OCI-LY7 (cell line): ENCODE measurements around the gene MYO1B. TPM values are rescaled to one million over a fixed set of nuclear protein-coding genes. Genes with fewer than 3 reads are reported as not detected.

Experiments used
- BruUV-seq: library from RNA; stranded (reverse); fragments of 400-500 nt; replicated peaks from 2 replicates; lab custom pipeline; 2021; lab: Mats Ljungman, UMichigan
- CTCF ChIA-PET: fragments of 300-600 bp; sonication (Branson Sonifier 250); formaldehyde crosslinking; loops from one replicate; lab custom pipeline; 2022; ENCODE audit warnings: antibody characterized with exemption; ENCODE audit not compliant: unreplicated experiment; lab: Charles Lee
- POLR2A ChIA-PET: fragments of 300-600 bp; sonication (Branson Sonifier 250); formaldehyde crosslinking; loops from one replicate; lab custom pipeline; 2022; ENCODE audit warnings: antibody characterized with exemption; lab: Charles Lee
- DNase-seq: peaks from one replicate; pipeline ENCODE4 v3.0.0-alpha.2; 2015; ENCODE audit warnings: low spot score
- H2AFZ ChIP-seq: fragments of 200-600 bp; sonication (generic), shearing (Covaris generic); 2 replicates; pipeline ENCODE4 v1.6.1; 2014; ENCODE audit warnings: mild to moderate bottlenecking, antibody characterized with exemption, low read length, moderate library complexity
- H3K27ac ChIP-seq: fragments of 200-600 bp; sonication (generic); 2 replicates; pipeline ENCODE4 v1.5.1; 2014; ENCODE audit warnings: mixed run types, low read depth, mild to moderate bottlenecking, moderate library complexity, low read length, inconsistent platforms; ENCODE audit not compliant: poor library complexity, severe bottlenecking
- H3K36me3 ChIP-seq: fragments of 200-600 bp; sonication (generic); 2 replicates; pipeline ENCODE4 v1.6.1; 2014; ENCODE audit warnings: mild to moderate bottlenecking, antibody characterized with exemption, low read length, moderate library complexity, mixed read lengths; ENCODE audit not compliant: insufficient read depth
- H3K4me1 ChIP-seq: fragments of 200-600 bp; sonication (generic); 2 replicates; pipeline ENCODE4 v1.5.1; 2014; ENCODE audit warnings: mild to moderate bottlenecking, low read length; ENCODE audit not compliant: insufficient read depth, poor library complexity, severe bottlenecking
- H3K4me2 ChIP-seq: fragments of 200-600 bp; sonication (generic); 2 replicates; pipeline ENCODE4 v1.6.1; 2014; ENCODE audit warnings: mild to moderate bottlenecking, low read length
- H3K4me3 ChIP-seq: fragments of 200-600 bp; sonication (generic); 2 replicates; pipeline ENCODE4 v1.5.1; 2014; ENCODE audit warnings: mild to moderate bottlenecking, low read depth, low read length; ENCODE audit not compliant: poor library complexity, severe bottlenecking
- H3K79me2 ChIP-seq: fragments of 200-600 bp; sonication (generic); 2 replicates; pipeline ENCODE4 v1.6.1; 2016; ENCODE audit warnings: low read depth, mild to moderate bottlenecking, low read length, moderate library complexity, mixed read lengths; ENCODE audit not compliant: insufficient read depth
- H3K9me2 ChIP-seq: fragments of 200-600 bp; sonication (generic); 2 replicates; pipeline ENCODE4 v1.6.1; 2016; ENCODE audit warnings: mild to moderate bottlenecking, low read length, mixed read lengths; ENCODE audit not compliant: insufficient read depth
- H3K9me3 ChIP-seq: fragments of 200-600 bp; sonication (generic); 2 replicates; pipeline ENCODE4 v1.6.1; 2014; ENCODE audit warnings: mild to moderate bottlenecking, mixed run types, low read length, mixed read lengths
- H4K20me1 ChIP-seq: fragments of 200-600 bp; sonication (generic); 2 replicates; pipeline ENCODE4 v1.6.1; 2014; ENCODE audit warnings: mild to moderate bottlenecking, antibody characterized with exemption, low read length, moderate library complexity, mixed read lengths; ENCODE audit not compliant: insufficient read depth
- EZH2phosphoT487 ChIP-seq: fragments of 200-600 bp; sonication (generic); IDR thresholded peaks from 2 replicates; pipeline ENCODE4 v1.6.1; 2018; ENCODE audit warnings: low read depth, borderline replicate concordance, mild to moderate bottlenecking, mixed run types, antibody characterized with exemption, low read length, moderate library complexity, mixed read lengths
- intact Hi-C: fragments of 100-400 bp; cut with micrococcal nuclease; formaldehyde crosslinking; loops from one replicate; pipeline ENCODE4 v1.10.0; 2022; ENCODE audit not compliant: unreplicated experiment
- total RNA-seq, 2 experiments: library from RNA; depleted of rRNA in 1 of 2; stranded (reverse); fragments of >200 nt in 1 of 2; shearing (Covaris generic) in 1 of 2; gene quantifications; 2 replicates each; pipeline ENCODE4 v1.2.3, GENCODE V29; 2014 to 2022
- TF ChIP-seq, protein P1 (sequence below): fragments of 200-600 bp; sonication (generic); conservative IDR thresholded peaks from 2 replicates; pipeline ENCODE4 v1.5.1; 2014; ENCODE audit warnings: mild to moderate bottlenecking, antibody characterized with exemption, low read length, moderate library complexity, mixed read lengths

MYO1B gene
- total RNA-seq, 2 experiments from 2014 or later = not detected

DNA sequence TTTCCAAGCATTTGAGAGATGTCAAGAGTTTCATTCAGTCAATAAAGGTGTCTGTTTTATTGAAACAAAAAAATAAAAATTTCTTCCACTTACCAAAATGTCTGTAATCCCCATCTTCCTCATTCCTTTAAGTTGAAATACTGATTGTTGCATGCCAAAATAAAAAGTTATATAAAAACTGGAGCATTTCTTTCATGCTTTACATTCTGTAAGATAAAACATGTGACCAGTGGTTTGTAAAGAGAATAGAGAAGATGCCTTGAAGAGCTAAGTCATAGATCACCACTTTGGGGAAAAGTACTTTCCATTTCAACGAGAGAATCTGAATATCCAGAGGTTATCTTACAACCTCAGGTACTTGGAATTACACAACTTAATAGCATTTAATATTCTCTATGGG lies 35.9 kb upstream of the MYO1B start:
- intact Hi-C loops = no loop called here
- H3K9me3 ChIP-seq = no peaks in the 10 kb centered on the region
- no peak for DNase-seq
- H2AFZ ChIP-seq = no peak overlapping the region
- no peak overlapping the region for H3K27ac ChIP-seq
- ChIA-PET POLR2A (interaction anchor here (0.6 kb wide), 2 partner anchors 553 to 723 kb away, joined by 3 read pairs; no protein-coding TSS in a partner anchor), CTCF (no interaction called here)
- no peaks in the 10 kb centered on the region for H4K20me1 ChIP-seq
- H3K9me2 ChIP-seq = no peaks in the 10 kb centered on the region
- no peaks in the 10 kb centered on the region for H3K79me2 ChIP-seq
- no peak overlapping the region for H3K4me2 ChIP-seq
- H3K4me1 ChIP-seq = no peaks in the 10 kb centered on the region
- no peak overlapping the region for H3K4me3 ChIP-seq
- BruUV-seq = no TSS peak
- no peaks in the 10 kb centered on the region for H3K36me3 ChIP-seq
- TF ChIP-seq, protein P1, sequence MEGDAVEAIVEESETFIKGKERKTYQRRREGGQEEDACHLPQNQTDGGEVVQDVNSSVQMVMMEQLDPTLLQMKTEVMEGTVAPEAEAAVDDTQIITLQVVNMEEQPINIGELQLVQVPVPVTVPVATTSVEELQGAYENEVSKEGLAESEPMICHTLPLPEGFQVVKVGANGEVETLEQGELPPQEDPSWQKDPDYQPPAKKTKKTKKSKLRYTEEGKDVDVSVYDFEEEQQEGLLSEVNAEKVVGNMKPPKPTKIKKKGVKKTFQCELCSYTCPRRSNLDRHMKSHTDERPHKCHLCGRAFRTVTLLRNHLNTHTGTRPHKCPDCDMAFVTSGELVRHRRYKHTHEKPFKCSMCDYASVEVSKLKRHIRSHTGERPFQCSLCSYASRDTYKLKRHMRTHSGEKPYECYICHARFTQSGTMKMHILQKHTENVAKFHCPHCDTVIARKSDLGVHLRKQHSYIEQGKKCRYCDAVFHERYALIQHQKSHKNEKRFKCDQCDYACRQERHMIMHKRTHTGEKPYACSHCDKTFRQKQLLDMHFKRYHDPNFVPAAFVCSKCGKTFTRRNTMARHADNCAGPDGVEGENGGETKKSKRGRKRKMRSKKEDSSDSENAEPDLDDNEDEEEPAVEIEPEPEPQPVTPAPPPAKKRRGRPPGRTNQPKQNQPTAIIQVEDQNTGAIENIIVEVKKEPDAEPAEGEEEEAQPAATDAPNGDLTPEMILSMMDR = no peak
- TF ChIP-seq EZH2phosphoT487 = no peak

- Histone ChIP-seq H3K36me3 (no peaks in the 10 kb centered on the region), H3K4me3 (no peak overlapping the region), H3K27ac (no peak overlapping the region), H3K9me2 (no peaks in the 10 kb centered on the region), H3K9me3 (no peaks in the 10 kb centered on the region), H4K20me1 (no peaks in the 10 kb centered on the region), H3K79me2 (no peaks in the 10 kb centered on the region), H3K4me2 (no peak overlapping the region), H3K4me1 (no peaks in the 10 kb centered on the region), H2AFZ (no peak overlapping the region)
- no peak for TF ChIP-seq EZH2phosphoT487
- TF ChIP-seq, protein P1 = no peak
- DNase-seq = no peak
- no TSS peak for BruUV-seq
- POLR2A ChIA-PET = no interaction called here
- intact Hi-C loops = no loop called here
- CTCF ChIA-PET = no interaction called here
Observed at GRCh38 chr2:191212119-191212518, 33.1 kb upstream of the MYO1B start.

GRCh38 chr2:191213333-191213732 lies 31.9 kb upstream of the MYO1B start:
- no peak overlapping the region for H3K4me2 ChIP-seq

More at GRCh38 chr2:191213333-191213732, 31.9 kb upstream of the MYO1B start:
- ChIA-PET CTCF (no interaction called here), POLR2A (no interaction called here)
- intact Hi-C loops = no loop called here
- BruUV-seq = no TSS peak
- Histone ChIP-seq H3K9me3 (no peaks in the 10 kb centered on the region), H3K9me2 (no peaks in the 10 kb centered on the region), H3K27ac (no peak overlapping the region), H4K20me1 (no peaks in the 10 kb centered on the region), H2AFZ (no peak overlapping the region), H3K4me3 (no peak overlapping the region), H3K4me1 (no peaks in the 10 kb centered on the region), H3K79me2 (no peaks in the 10 kb centered on the region), H3K36me3 (no peaks in the 10 kb centered on the region)
- DNase-seq = no peak
- TF ChIP-seq, protein P1 = no peak
- no peak for TF ChIP-seq EZH2phosphoT487
